Measurements from ENCODE around the gene OCEL1.
A peak's percentile ranks its signal among the peaks of the same experiment; 100 is the strongest.

The OCEL1 gene

GRCh38 chr19:17240826-17241399, 14.9 kb downstream of the OCEL1 start:
- no peak for DNase-seq

GRCh38 chr19:17242431-17243208, 16.6 kb downstream of the OCEL1 start:
- no peak for DNase-seq

GRCh38 chr19:17243211-17243829, 17.3 kb downstream of the OCEL1 start:
- DNase-seq = no peak

- no peak for DNase-seq
Observed at GRCh38 chr19:17243830-17244617, 18.0 kb downstream of the OCEL1 start.

- no peak for DNase-seq
Observed at GRCh38 chr19:17244618-17245534, 18.9 kb downstream of the OCEL1 start.

- DNase-seq = no peak
Observed at GRCh38 chr19:17245535-17245984, 19.5 kb downstream of the OCEL1 start, which contains the start of gene NR2F6. Gene NR2F6 (minus strand): TSS chr19:17245919. CDS start chr19:17245220, 699 bp downstream.

GRCh38 chr19:17246681-17247425, 20.8 kb downstream of the OCEL1 start:
- no peak for DNase-seq

- DNase-seq = no peak
Observed at GRCh38 chr19:17248011-17248776, 22.2 kb downstream of the OCEL1 start.

- no peak for DNase-seq
Observed at GRCh38 chr19:17249887-17250548, 24.0 kb downstream of the OCEL1 start.

- no peak for DNase-seq
Observed at GRCh38 chr19:17254636-17255035, 28.6 kb downstream of the OCEL1 start.

GRCh38 chr19:17255150-17255621, 29.2 kb downstream of the OCEL1 start:
- no peak for DNase-seq

- DNase-seq = no peak
Observed at GRCh38 chr19:17256130-17256529, 30.1 kb downstream of the OCEL1 start.

- no peak for DNase-seq
Observed at GRCh38 chr19:17259118-17259780, 33.2 kb downstream of the OCEL1 start.

- no peak for DNase-seq
Observed at GRCh38 chr19:17259934-17260333, 33.9 kb downstream of the OCEL1 start.

GRCh38 chr19:17260842-17261325, 34.9 kb downstream of the OCEL1 start:
- peak in 1 of 2 donors; percentile 12 for DNase-seq

GRCh38 chr19:17262557-17262956, 36.5 kb downstream of the OCEL1 start:
- no peak for DNase-seq

GRCh38 chr19:17263712-17264640, 38.0 kb downstream of the OCEL1 start:
- no peak for DNase-seq

- DNase-seq = no peak
Observed at GRCh38 chr19:17264641-17264979, 38.6 kb downstream of the OCEL1 start, which contains the start of gene USHBP1. Gene USHBP1 (minus strand): TSS chr19:17264745. CDS start chr19:17264299, 446 bp downstream.
